SK-N-SH (cell line): ENCODE data around the gene SPATA3. TPM values are rescaled to one million over a fixed set of nuclear protein-coding genes. Genes with fewer than 3 reads are reported as not detected.

Source experiments
- CTCF ChIA-PET: fragments of 300-600, 350-600 bp; formaldehyde crosslinking; extraction: SDS; loops from one replicate; lab custom pipeline; 2021; lab: Yijun Ruan, JAX
- POLR2A ChIA-PET: fragments of 350-600 bp; sonication (Branson Sonifier 250); formaldehyde crosslinking; extraction: SDS; loops from one replicate; lab custom pipeline; 2020; ENCODE audit warnings: antibody characterized with exemption, inconsistent platforms; lab: Yijun Ruan, JAX
- DNase-seq: peaks from one replicate; pipeline ENCODE4 v3.0.0; 2012
- H2AFZ ChIP-seq: fragments of 200-600 bp; sonication (generic); 2 replicates; pipeline ENCODE4 v1.8.1; 2016; ENCODE audit warnings: antibody characterized with exemption, mild to moderate bottlenecking, low read depth
- H3F3A ChIP-seq: fragments of 200-600 bp; sonication (generic); replicated peaks from 2 replicates; pipeline ENCODE3; 2016; ENCODE audit warnings: antibody characterized with exemption, mild to moderate bottlenecking; ENCODE audit not compliant: insufficient read depth
- H3K27ac ChIP-seq, 2 experiments: fragments of 200-500 bp in 1 of 2; fragments of 200-600 bp in 1 of 2; sonication (Bioruptor generic) in 1 of 2; sonication (generic), shearing (Covaris generic) in 1 of 2; 2 replicates each; pipeline versions ENCODE4 v1.5.1 to v1.6.1; 2014 to 2016; ENCODE audit warnings: low read depth in 2 of 2, inconsistent platforms in 1 of 2, low read length in 1 of 2, mild to moderate bottlenecking in 1 of 2, mixed read lengths in 1 of 2
- H3K27me3 ChIP-seq: fragments of 200-600 bp; sonication (generic), shearing (Covaris generic); 2 replicates; pipeline ENCODE4 v1.6.1; 2016; ENCODE audit warnings: mixed run types; ENCODE audit not compliant: insufficient read depth
- H3K36me3 ChIP-seq, 2 experiments: fragments of 200-500 bp in 1 of 2; fragments of 200-600 bp in 1 of 2; sonication (Bioruptor generic) in 1 of 2; sonication (generic) in 1 of 2; replicated peaks in 1 of 2; 2 replicates each; pipeline versions ENCODE3 to v1.5.1; 2014 to 2016; ENCODE audit warnings: low read length in 1 of 2, mild to moderate bottlenecking in 1 of 2; ENCODE audit not compliant: insufficient read depth in 2 of 2, control insufficient read depth in 1 of 2
- H3K4me1 ChIP-seq, 2 experiments: fragments of 200-500 bp in 1 of 2; fragments of 200-600 bp in 1 of 2; sonication (Bioruptor generic) in 1 of 2; sonication (generic), shearing (Covaris generic) in 1 of 2; 2 replicates each; pipeline versions ENCODE4 v1.5.1 to v1.6.1; 2014 to 2016; ENCODE audit warnings: low read depth in 1 of 2, low read length in 1 of 2, mixed run types in 1 of 2; ENCODE audit not compliant: insufficient read depth in 2 of 2, control insufficient read depth in 1 of 2
- H3K4me2 ChIP-seq: fragments of 200-600 bp; sonication (generic), shearing (Covaris generic); 2 replicates; pipeline ENCODE4 v1.6.1; 2017; ENCODE audit warnings: mixed run types
- H3K4me3 ChIP-seq, 2 experiments: fragments of 200-500 bp in 1 of 2; fragments of 200-600 bp in 1 of 2; sonication (Bioruptor generic) in 1 of 2; sonication (generic), shearing (Covaris generic) in 1 of 2; 2 replicates each; pipeline versions ENCODE4 v1.5.1 to v1.8.1; 2014 to 2016; ENCODE audit warnings: low read depth in 2 of 2, inconsistent platforms in 1 of 2, low read length in 1 of 2, mild to moderate bottlenecking in 1 of 2, mixed read lengths in 1 of 2, moderate library complexity in 1 of 2
- H3K79me2 ChIP-seq: fragments of 200-600 bp; sonication (generic); 2 replicates; pipeline ENCODE4 v1.8.1; 2017; ENCODE audit warnings: mild to moderate bottlenecking; ENCODE audit not compliant: insufficient read depth
- H3K9ac ChIP-seq: fragments of 200-600 bp; sonication (generic); 2 replicates; pipeline ENCODE4 v1.6.1; 2017; ENCODE audit warnings: mixed run types
- H3K9me2 ChIP-seq: fragments of 200-600 bp; sonication (generic); 2 replicates; pipeline ENCODE4 v1.6.1; 2017; ENCODE audit warnings: mixed run types
- H3K9me3 ChIP-seq: fragments of 200-600 bp; sonication (generic); 2 replicates; pipeline ENCODE4 v1.6.1; 2017; ENCODE audit warnings: mixed run types, mild to moderate bottlenecking, moderate library complexity
- H4K20me1 ChIP-seq: fragments of 200-600 bp; sonication (generic); 2 replicates; pipeline ENCODE4 v1.6.1; 2017; ENCODE audit warnings: mild to moderate bottlenecking, mixed run types; ENCODE audit not compliant: insufficient read depth
- CHD2 ChIP-seq: fragments of 150-350 bp; IDR thresholded peaks from 2 replicates; pipeline ENCODE4 v1.6.1; 2018; ENCODE audit warnings: low read length; ENCODE audit not compliant: partially characterized antibody
- EP300 ChIP-seq, 2 experiments: IDR thresholded peaks; 2 replicates each; pipeline versions ENCODE4 v1.4.0 to v1.6.1; 2012; ENCODE audit warnings: borderline replicate concordance in 1 of 2, low read depth in 1 of 2, low read length in 1 of 2
- EZH2phosphoT487 ChIP-seq: fragments of 200-600 bp; sonication (generic); IDR thresholded peaks from 2 replicates; pipeline ENCODE4 v1.6.1; 2017; ENCODE audit warnings: low read depth, mixed run types, mild to moderate bottlenecking, antibody characterized with exemption, moderate library complexity, borderline replicate concordance
- FOSL2 ChIP-seq: IDR thresholded peaks from 2 replicates; pipeline ENCODE4 v1.4.0; 2012; ENCODE audit warnings: low read depth, mild to moderate bottlenecking, moderate library complexity, borderline replicate concordance
- FOXM1 ChIP-seq: IDR thresholded peaks from 2 replicates; pipeline ENCODE4 v1.4.0; 2012; ENCODE audit warnings: low read depth, mild to moderate bottlenecking
- IRF3 ChIP-seq: fragments of 150-350 bp; IDR thresholded peaks from 2 replicates; pipeline ENCODE4 v1.6.1; 2016; ENCODE audit warnings: mild to moderate bottlenecking, low read depth, low read length
- MAX ChIP-seq: IDR thresholded peaks from 2 replicates; pipeline ENCODE4 v1.4.0; 2012; ENCODE audit warnings: low read depth
- MEF2A ChIP-seq: IDR thresholded peaks from 2 replicates; pipeline ENCODE4 v1.4.0; 2012; ENCODE audit warnings: low read depth, borderline replicate concordance
- MXI1 ChIP-seq: IDR thresholded peaks from 2 replicates; pipeline ENCODE4 v1.6.1; 2012; ENCODE audit warnings: mild to moderate bottlenecking, low read depth, low read length, improper control_type of control experiment
- RAD21 ChIP-seq: IDR thresholded peaks from 2 replicates; pipeline ENCODE4 v1.6.1; 2012; ENCODE audit warnings: mild to moderate bottlenecking, low read length
- SIN3A ChIP-seq: IDR thresholded peaks from 2 replicates; pipeline ENCODE4 v1.6.1; 2012; ENCODE audit warnings: low read depth, mild to moderate bottlenecking, low read length, moderate library complexity, borderline replicate concordance
- SMC3 ChIP-seq: IDR thresholded peaks from 2 replicates; pipeline ENCODE4 v1.6.1; 2012; ENCODE audit warnings: low read depth, low read length, improper control_type of control experiment
- TCF12 ChIP-seq: IDR thresholded peaks from 2 replicates; pipeline ENCODE4 v1.4.0; 2012
- TEAD4 ChIP-seq: IDR thresholded peaks from 2 replicates; pipeline ENCODE4 v1.4.0; 2012; ENCODE audit warnings: mild to moderate bottlenecking, borderline replicate concordance; ENCODE audit not compliant: insufficient read depth
- USF1 ChIP-seq: IDR thresholded peaks from 2 replicates; pipeline ENCODE4 v1.4.0; 2012; ENCODE audit warnings: low read depth, borderline replicate concordance
- USF2 ChIP-seq: fragments of 150-350 bp; IDR thresholded peaks from 2 replicates; pipeline ENCODE4 v1.6.1; 2017; ENCODE audit warnings: antibody characterized with exemption, low read length, low read depth, borderline replicate concordance
- WGBS: methylation state at CpG from one replicate; pipeline ENCODE4 v1.1.6; 2017; ENCODE audit warnings: low lambda C conversion rate; 5-methylcytosine and 5-hydroxymethylcytosine counted together
- polyA plus RNA-seq, 3 experiments: library from polyadenylated mRNA; depleted of rRNA; stranded (reverse); fragments of >200 nt; gene quantifications; 2 replicates each; pipeline ENCODE4 v1.2.3, GENCODE V29; 2012

The SPATA3 gene
- polyA plus RNA-seq, 1 of the 3 experiments (the other 2 are of a cell fraction): not detected

- Histone ChIP-seq H3K9me2 (no peaks in the 10 kb centered on the region), H3K4me3 (no peak overlapping the region; a peak in 1 of 4 replicates), H3K4me2 (no peak overlapping the region), H3K79me2 (no peaks in the 10 kb centered on the region), H3K27me3 (peaks cover 39% of the 10 kb centered on the region), H3F3A (no peaks in the 10 kb centered on the region), H4K20me1 (no peaks in the 10 kb centered on the region), H2AFZ (no peak overlapping the region), H3K36me3 (no peaks in the 10 kb centered on the region), H3K27ac (no peak overlapping the region), H3K9ac (no peak overlapping the region), H3K4me1 (peaks cover 0 to 6% of the 10 kb centered on the region in 2 experiments; a peak in 1 of 4 replicates), H3K9me3 (no peaks in the 10 kb centered on the region)
- CTCF ChIA-PET: interaction anchor here (0.8 to 6.6 kb wide), 5 partner anchors 14 to 212 kb away, joined by 3 to 39 read pairs (median 3); no protein-coding TSS in a partner anchor
- no peak for TF ChIP-seq CHD2
- TF ChIP-seq USF2: no peak
- no peak for TF ChIP-seq MAX
- no peak for TF ChIP-seq RAD21
- TF ChIP-seq SIN3A: no peak
- TF ChIP-seq TCF12: no peak
- TF ChIP-seq USF1: no peak
- 55% methylated on average over 12 of the region's 12 CpGs for WGBS
- DNase-seq: no peak
- POLR2A ChIA-PET: no interaction called here
Measured at GRCh38 chr2:231036578-231037106, 40.7 kb downstream of the SPATA3 start.

- Histone ChIP-seq H3K4me3 (peak within 1 kb of the TSS; percentile 43 to 47; a peak in 3 of 4 replicates), H3K9ac (no peak within 1 kb of the TSS), H3K79me2 (no peaks in the 10 kb centered on the region), H3K9me2 (no peaks in the 10 kb centered on the region), H3F3A (no peaks in the 10 kb centered on the region), H3K36me3 (no peaks in the 10 kb centered on the region), H3K4me1 (peaks cover 0 to 6% of the 10 kb centered on the region in 2 experiments; a peak in 1 of 4 replicates), H3K27ac (no peak within 1 kb of the TSS), H4K20me1 (no peaks in the 10 kb centered on the region), H3K27me3 (peaks cover 38% of the 10 kb centered on the region), H2AFZ (no peak within 1 kb of the TSS), H3K9me3 (no peaks in the 10 kb centered on the region), H3K4me2 (no peak within 1 kb of the TSS)
- CTCF ChIA-PET: interaction anchor here (0.8 to 6.6 kb wide), 4 partner anchors 14 to 184 kb away, joined by 3 to 39 read pairs (median 4); partner anchors contain the start of gene PSMD1
- POLR2A ChIA-PET: no interaction called here
- TF ChIP-seq MXI1 (no peak), SMC3 (no peak), FOXM1 (no peak), FOSL2 (no peak), MEF2A (no peak), TEAD4 (no peak), EZH2phosphoT487 (no peak), EP300 (IDR thresholded peaks at IDR 0.05; ENCODE audit: borderline replicate concordance in 1 of 2, low read depth in 1 of 2, low read length in 1 of 2) (no peak), IRF3 (no peak)
- peak; percentile 94 for DNase-seq
- WGBS: 2% methylated on average over 7 of the region's 61 CpGs
Measured at GRCh38 chr2:231037202-231037730, 41.3 kb downstream of the SPATA3 start, which contains the start of gene C2orf72. Gene C2orf72, plus strand, starts transcription at chr2:231037523. Its CDS starts 43 bp downstream, at chr2:231037566.
